ENCODE measurements around the gene MID1.

- TF ChIP-seq CTCF (IDR thresholded peaks at IDR 0.05) (no peak), POLR2AphosphoS5 (IDR thresholded peaks at IDR 0.05; ENCODE audit: low read depth, low read length) (no peak), REST (IDR thresholded peaks at IDR 0.05; ENCODE audit: insufficient read depth in 1 of 2, low read depth in 2 of 2, low read length in 1 of 2) (no peak), SIN3A (IDR thresholded peaks at IDR 0.05; ENCODE audit: borderline replicate concordance, insufficient read depth, low read depth, low read length) (no peak), TCF7L2 (IDR thresholded peaks at IDR 0.05; ENCODE audit: low read depth, low read length) (no peak)
Observed at GRCh38 chrX:10589098-10589497, 31.3 kb downstream of the MID1 start.
